ENCODE measurements around the gene MACROD1. TPM values are rescaled to one million over a fixed set of nuclear protein-coding genes. Genes with fewer than 3 reads are reported as not detected.

MACROD1 gene
- total RNA-seq, 2 donors from 2014 or later, result 50.7 to 59.0 TPM

- H3K27ac ChIP-seq, result no peak overlapping the region
- H3K4me1 ChIP-seq, result peaks cover 0 to 36% of the 10 kb centered on the region in 2 donors
- H3K9me3 ChIP-seq, result no peaks in the 10 kb centered on the region
- no peak for DNase-seq (ENCODE audit: low spot score)
- no peak for TF ChIP-seq CTCF (IDR thresholded peaks at IDR 0.05)
- no peaks in the 10 kb centered on the region for H3K27me3 ChIP-seq
- peaks cover 67% of the 10 kb centered on the region for H3K36me3 ChIP-seq
- H3K4me3 ChIP-seq, result no peak overlapping the region
These were observed 37.6 kb upstream of the MACROD1 start for GRCh38 chr11:64203421-64204079.

DNA sequence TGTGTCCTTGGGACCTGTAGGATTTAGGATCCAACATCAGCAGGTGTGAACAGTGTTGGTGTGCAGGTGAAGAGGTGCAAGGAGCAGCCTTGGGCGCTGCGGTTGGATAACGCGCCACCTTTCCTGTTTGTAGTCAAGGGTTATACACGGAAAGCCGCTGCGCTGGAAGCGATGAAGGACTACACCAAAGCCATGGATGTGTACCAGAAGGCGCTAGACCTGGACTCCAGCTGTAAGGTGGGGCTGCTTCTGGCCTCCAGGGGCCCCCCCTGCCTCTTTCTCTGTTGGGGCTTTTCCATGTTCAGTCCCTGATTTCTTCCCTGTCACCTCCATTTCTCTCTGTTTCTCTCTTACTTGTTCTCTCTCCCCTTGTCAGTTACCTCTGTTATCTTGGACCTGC, 37.1 kb upstream of the MACROD1 start:
- DNase-seq (ENCODE audit: low spot score), result no peak
- H3K36me3 ChIP-seq, result peaks cover 72% of the 10 kb centered on the region
- no peaks in the 10 kb centered on the region for H3K9me3 ChIP-seq
- H3K27me3 ChIP-seq, result no peaks in the 10 kb centered on the region
- H3K27ac ChIP-seq, result no peak overlapping the region
- H3K4me3 ChIP-seq, result no peak overlapping the region
- H3K4me1 ChIP-seq, result peaks cover 0 to 30% of the 10 kb centered on the region in 2 donors
- TF ChIP-seq CTCF (IDR thresholded peaks at IDR 0.05), result no peak

GRCh38 chr11:64201543-64201942, 35.6 kb upstream of the MACROD1 start:
- H3K27ac ChIP-seq, result no peak overlapping the region
- H3K36me3 ChIP-seq, result peaks cover 79% of the 10 kb centered on the region
- no peak for TF ChIP-seq CTCF (IDR thresholded peaks at IDR 0.05)
- no peaks in the 10 kb centered on the region for H3K9me3 ChIP-seq
- H3K27me3 ChIP-seq, result no peaks in the 10 kb centered on the region
- peaks cover 0 to 18% of the 10 kb centered on the region in 2 donors for H3K4me1 ChIP-seq
- no peak overlapping the region for H3K4me3 ChIP-seq
- DNase-seq (ENCODE audit: low spot score), result no peak

DNA sequence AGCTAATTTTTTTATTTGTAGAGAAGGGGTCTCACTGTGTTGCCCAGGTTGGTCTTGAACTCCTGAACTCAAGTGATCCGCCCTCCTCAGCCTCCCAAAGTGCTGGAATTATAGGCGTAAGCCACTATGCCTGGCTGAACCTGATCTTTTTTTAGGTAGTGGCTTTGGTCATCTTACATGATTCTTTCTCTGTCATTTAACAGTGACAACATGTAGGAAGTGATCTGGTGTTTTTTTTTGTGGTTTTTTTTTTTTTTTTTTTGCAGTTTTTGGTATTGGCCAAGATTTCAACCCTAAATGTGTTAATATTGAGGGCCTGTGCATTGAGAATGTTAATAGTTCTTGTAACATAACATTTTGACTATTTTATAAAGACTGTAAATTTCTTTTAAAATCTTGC, 32.6 kb upstream of the MACROD1 start:
- no peak for TF ChIP-seq CTCF (IDR thresholded peaks at IDR 0.05)
- H3K27me3 ChIP-seq, result no peaks in the 10 kb centered on the region
- no peak overlapping the region for H3K4me3 ChIP-seq
- no peak overlapping the region for H3K27ac ChIP-seq
- no peak for DNase-seq (ENCODE audit: low spot score)
- no peaks in the 10 kb centered on the region for H3K9me3 ChIP-seq
- H3K36me3 ChIP-seq, result peaks cover 97% of the 10 kb centered on the region
- H3K4me1 ChIP-seq, result no peaks in the 10 kb centered on the region

- DNase-seq (ENCODE audit: low spot score), result no peak
- peaks cover 89% of the 10 kb centered on the region for H3K36me3 ChIP-seq
These were observed 30.7 kb upstream of the MACROD1 start for GRCh38 chr11:64196626-64197025.

More at GRCh38 chr11:64196626-64197025, 30.7 kb upstream of the MACROD1 start:
- H3K27me3 ChIP-seq, result no peaks in the 10 kb centered on the region
- no peaks in the 10 kb centered on the region for H3K4me1 ChIP-seq
- no peak overlapping the region for H3K4me3 ChIP-seq
- H3K27ac ChIP-seq, result no peak overlapping the region
- no peak for TF ChIP-seq CTCF (IDR thresholded peaks at IDR 0.05)
- H3K9me3 ChIP-seq, result no peaks in the 10 kb centered on the region
